ENCODE data around the gene AKR1E2. TPM values are rescaled to one million over a fixed set of nuclear protein-coding genes. Genes with fewer than 3 reads are reported as not detected.
"Not testable (repeated sequence)": the region's sequence is repeated elsewhere in the genome, so short reads cannot be mapped to it uniquely, and the experiment has no call there.

Gene AKR1E2
- polyA plus RNA-seq, 3 donors: 0.45 to 0.74 (median 0.67) TPM

GRCh38 chr10:4815646-4816180, 10.3 kb upstream of the AKR1E2 start:
- not testable (repeated sequence) for H3K9ac ChIP-seq (ENCODE audit: insufficient read depth, low read length, poor library complexity, severe bottlenecking); H3K27me3 Mint-ChIP-seq (ENCODE audit: low read depth in 3 of 3); H3K4me3 ChIP-seq (replicated peaks in 1 of 3; ENCODE audit: low read depth in 2 of 3, low read length in 3 of 3); H3K36me3 ChIP-seq (replicated peaks in 1 of 2; ENCODE audit: control insufficient read depth in 1 of 2, insufficient read depth in 2 of 2, low read length in 2 of 2); H3K79me2 ChIP-seq (ENCODE audit: insufficient read depth, low read length); H3K27ac Mint-ChIP-seq; H3K36me3 Mint-ChIP-seq; H3K9me3 ChIP-seq (replicated peaks in 1 of 2; ENCODE audit: control insufficient read depth in 1 of 2, insufficient read depth in 1 of 2, low read length in 2 of 2); H2AFZ ChIP-seq (ENCODE audit: insufficient read depth, low read depth, low read length, poor library complexity, severe bottlenecking); H3K4me3 Mint-ChIP-seq; H3K9me3 Mint-ChIP-seq; H3K27me3 ChIP-seq (ENCODE audit: control insufficient read depth in 2 of 2, insufficient read depth in 2 of 2, low read length in 2 of 2); H4K20me1 ChIP-seq (ENCODE audit: insufficient read depth, low read length); H3K27ac ChIP-seq (ENCODE audit: low read depth in 1 of 2, low read length in 2 of 2); H3K4me2 ChIP-seq (replicated peaks; ENCODE audit: extremely low read depth, low read length, poor library complexity, severe bottlenecking)
- TF ChIP-seq, protein P1, sequence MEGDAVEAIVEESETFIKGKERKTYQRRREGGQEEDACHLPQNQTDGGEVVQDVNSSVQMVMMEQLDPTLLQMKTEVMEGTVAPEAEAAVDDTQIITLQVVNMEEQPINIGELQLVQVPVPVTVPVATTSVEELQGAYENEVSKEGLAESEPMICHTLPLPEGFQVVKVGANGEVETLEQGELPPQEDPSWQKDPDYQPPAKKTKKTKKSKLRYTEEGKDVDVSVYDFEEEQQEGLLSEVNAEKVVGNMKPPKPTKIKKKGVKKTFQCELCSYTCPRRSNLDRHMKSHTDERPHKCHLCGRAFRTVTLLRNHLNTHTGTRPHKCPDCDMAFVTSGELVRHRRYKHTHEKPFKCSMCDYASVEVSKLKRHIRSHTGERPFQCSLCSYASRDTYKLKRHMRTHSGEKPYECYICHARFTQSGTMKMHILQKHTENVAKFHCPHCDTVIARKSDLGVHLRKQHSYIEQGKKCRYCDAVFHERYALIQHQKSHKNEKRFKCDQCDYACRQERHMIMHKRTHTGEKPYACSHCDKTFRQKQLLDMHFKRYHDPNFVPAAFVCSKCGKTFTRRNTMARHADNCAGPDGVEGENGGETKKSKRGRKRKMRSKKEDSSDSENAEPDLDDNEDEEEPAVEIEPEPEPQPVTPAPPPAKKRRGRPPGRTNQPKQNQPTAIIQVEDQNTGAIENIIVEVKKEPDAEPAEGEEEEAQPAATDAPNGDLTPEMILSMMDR (IDR thresholded peaks at IDR 0.05): peak; percentile 89
- intact Hi-C loops (cut with micrococcal nuclease): loop anchor here (2.0 to 10.0 kb wide), 2 partner anchors 33 to 619 kb away; no protein-coding TSS in a partner anchor
- DNase-seq: peak in 1 of 3 donors; percentile 32
- peaks cover 40% of the 10 kb centered on the region for H3K4me1 Mint-ChIP-seq
- WGBS (ENCODE audit: insufficient coverage): no CpG with 5 or more reads among the region's 11 CpGs
- H3K4me1 ChIP-seq (ENCODE audit: control insufficient read depth in 1 of 2, insufficient read depth in 2 of 2, low read length in 2 of 2): peaks cover 41 to 42% of the 10 kb centered on the region in 2 donors

DNA sequence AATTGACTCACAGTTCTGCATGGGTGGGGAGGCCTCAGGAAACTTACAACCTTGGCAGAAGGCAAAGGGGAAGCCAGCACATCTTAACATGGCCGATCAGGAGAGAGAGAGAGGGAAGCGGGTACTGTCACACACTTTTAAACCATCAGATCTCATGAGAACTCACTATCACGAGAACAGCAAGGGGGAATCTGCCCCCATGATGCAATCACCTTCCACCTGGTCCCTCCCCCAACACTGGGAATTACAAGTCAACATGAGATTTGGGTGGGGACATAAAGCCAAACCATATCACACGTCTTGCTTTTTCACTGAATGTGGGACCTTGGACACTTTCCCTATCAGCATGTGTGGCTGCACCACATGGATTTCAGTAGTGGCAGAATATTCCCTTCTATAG, 9.0 kb upstream of the AKR1E2 start:
- Mint-ChIP-seq H3K27ac (no peak overlapping the region), H3K4me3 (no peak overlapping the region), H3K4me1 (peaks cover 40% of the 10 kb centered on the region), H3K9me3 (no peaks in the 10 kb centered on the region), H3K36me3 (no peaks in the 10 kb centered on the region), H3K27me3 (ENCODE audit: low read depth in 3 of 3) (peaks cover 0 to 4% (median 3%) of the 10 kb centered on the region in 3 donors)
- no peak for DNase-seq
- TF ChIP-seq, protein P1 (IDR thresholded peaks at IDR 0.05): no peak
- H3K4me2 ChIP-seq (replicated peaks; ENCODE audit: extremely low read depth, low read length, poor library complexity, severe bottlenecking): no peak overlapping the region
- H3K27ac ChIP-seq (ENCODE audit: low read depth in 1 of 2, low read length in 2 of 2): no peak overlapping the region
- H3K9me3 ChIP-seq (replicated peaks in 1 of 2; ENCODE audit: control insufficient read depth in 1 of 2, insufficient read depth in 1 of 2, low read length in 2 of 2): no peaks in the 10 kb centered on the region
- intact Hi-C loops (cut with micrococcal nuclease): loop anchor here (2.0 to 10.0 kb wide), 2 partner anchors 32 to 618 kb away; no protein-coding TSS in a partner anchor
- H3K36me3 ChIP-seq (replicated peaks in 1 of 2; ENCODE audit: control insufficient read depth in 1 of 2, insufficient read depth in 2 of 2, low read length in 2 of 2): no peaks in the 10 kb centered on the region
- no peaks in the 10 kb centered on the region for H3K27me3 ChIP-seq (ENCODE audit: control insufficient read depth in 2 of 2, insufficient read depth in 2 of 2, low read length in 2 of 2)
- H3K4me3 ChIP-seq (replicated peaks in 1 of 3; ENCODE audit: low read depth in 2 of 3, low read length in 3 of 3): no peak overlapping the region
- H3K4me1 ChIP-seq (ENCODE audit: control insufficient read depth in 1 of 2, insufficient read depth in 2 of 2, low read length in 2 of 2): peaks cover 39 to 40% of the 10 kb centered on the region in 2 donors
- WGBS (ENCODE audit: insufficient coverage): 83% methylated on average over 1 of the region's 4 CpGs
- H3K9ac ChIP-seq (ENCODE audit: insufficient read depth, low read length, poor library complexity, severe bottlenecking): no peak overlapping the region
- no peaks in the 10 kb centered on the region for H4K20me1 ChIP-seq (ENCODE audit: insufficient read depth, low read length)
- no peak overlapping the region for H2AFZ ChIP-seq (ENCODE audit: insufficient read depth, low read depth, low read length, poor library complexity, severe bottlenecking)
- no peaks in the 10 kb centered on the region for H3K79me2 ChIP-seq (ENCODE audit: insufficient read depth, low read length)

Data from CD14-positive monocyte (primary cell).